Measurements from ENCODE around the gene SPATA3.

SPATA3 gene

GRCh38 chr2:230987137-230988020 is 8.5 kb upstream of the SPATA3 start:
- CTCF ChIA-PET, result interaction anchor here (0.5 to 2.2 kb wide), 20 partner anchors 9 to 334 kb away, joined by 3 to 18 read pairs (median 4); partner anchors contain the start of gene SPATA3
- POLR2A ChIA-PET, result interaction anchor here (0.6 to 1.1 kb wide), 2 partner anchors 122 to 170 kb away, joined by 3 to 4 read pairs; partner anchors contain the start of gene ITM2C
- peak; percentile 93 for DNase-seq (ENCODE audit: extremely low spot score)
- TF ChIP-seq L3MBTL2 (conservative IDR thresholded peaks at IDR 0.05) (peak; percentile 74), CTBP1 (IDR thresholded peaks at IDR 0.05; ENCODE audit: borderline replicate concordance) (no peak)

- CTCF ChIA-PET, result interaction anchor here (1.3 kb wide), 1 partner anchor 165 kb away, joined by 3 read pairs; no protein-coding TSS in a partner anchor
- DNase-seq (ENCODE audit: extremely low spot score), result no peak
- TF ChIP-seq LEF1 (IDR thresholded peaks at IDR 0.05; ENCODE audit: borderline replicate concordance) (no peak), FOXA1 (IDR thresholded peaks at IDR 0.05) (no peak), ARNT (IDR thresholded peaks at IDR 0.05) (no peak), ZNF384 (IDR thresholded peaks at IDR 0.05) (no peak), ELF4 (IDR thresholded peaks at IDR 0.05) (no peak), L3MBTL2 (conservative IDR thresholded peaks at IDR 0.05) (no peak)
- POLR2A ChIA-PET, result no interaction called here
These were observed 6.2 kb upstream of the SPATA3 start for GRCh38 chr2:230989731-230990130.

GRCh38 chr2:230990131-230990898 is 5.6 kb upstream of the SPATA3 start:
- POLR2A ChIA-PET, result no interaction called here
- TF ChIP-seq FOXK2 (IDR thresholded peaks at IDR 0.05) (no peak), HDGF (IDR thresholded peaks at IDR 0.05; ENCODE audit: borderline replicate concordance) (no peak), TARDBP (IDR thresholded peaks at IDR 0.05) (no peak), FOXM1 (IDR thresholded peaks at IDR 0.05; ENCODE audit: borderline replicate concordance) (no peak), LEF1 (IDR thresholded peaks at IDR 0.05; ENCODE audit: borderline replicate concordance) (no peak), NFRKB (IDR thresholded peaks at IDR 0.05) (no peak), ZNF384 (IDR thresholded peaks at IDR 0.05) (no peak), PKNOX1 (IDR thresholded peaks at IDR 0.05) (no peak), SUZ12 (IDR thresholded peaks at IDR 0.05) (no peak)
- no peak for DNase-seq (ENCODE audit: extremely low spot score)

GRCh38 chr2:230990899-230991150 is 5.1 kb upstream of the SPATA3 start:
- TF ChIP-seq L3MBTL2 (conservative IDR thresholded peaks at IDR 0.05) (no peak), PKNOX1 (IDR thresholded peaks at IDR 0.05) (no peak), NFRKB (IDR thresholded peaks at IDR 0.05) (no peak), FOXA1 (IDR thresholded peaks at IDR 0.05) (no peak), CTBP1 (IDR thresholded peaks at IDR 0.05; ENCODE audit: borderline replicate concordance) (no peak), TARDBP (IDR thresholded peaks at IDR 0.05) (no peak), LEF1 (IDR thresholded peaks at IDR 0.05; ENCODE audit: borderline replicate concordance) (no peak), FOXM1 (IDR thresholded peaks at IDR 0.05; ENCODE audit: borderline replicate concordance) (no peak), ELF4 (IDR thresholded peaks at IDR 0.05) (no peak), ZNF384 (IDR thresholded peaks at IDR 0.05) (no peak), SUZ12 (IDR thresholded peaks at IDR 0.05) (no peak), SP1 (IDR thresholded peaks at IDR 0.05) (no peak)
- CTCF ChIA-PET, result no interaction called here
- DNase-seq (ENCODE audit: extremely low spot score), result no peak
- POLR2A ChIA-PET, result no interaction called here

More at GRCh38 chr2:230990131-230990898, 5.6 kb upstream of the SPATA3 start:
- CTCF ChIA-PET, result interaction anchor here (1.3 kb wide), 1 partner anchor 166 kb away, joined by 3 read pairs; no protein-coding TSS in a partner anchor

GRCh38 chr2:230991598-230991997 is 4.3 kb upstream of the SPATA3 start:
- POLR2A ChIA-PET, result no interaction called here
- TF ChIP-seq FOXA1 (IDR thresholded peaks at IDR 0.05) (no peak), SP1 (IDR thresholded peaks at IDR 0.05) (no peak), CTBP1 (IDR thresholded peaks at IDR 0.05; ENCODE audit: borderline replicate concordance) (no peak), TARDBP (IDR thresholded peaks at IDR 0.05) (no peak), NFRKB (IDR thresholded peaks at IDR 0.05) (no peak), HDGF (IDR thresholded peaks at IDR 0.05; ENCODE audit: borderline replicate concordance) (no peak)
- DNase-seq (ENCODE audit: extremely low spot score), result no peak
- CTCF ChIA-PET, result no interaction called here

- ChIA-PET POLR2A (no interaction called here), CTCF (interaction anchor here (1.0 kb wide), 1 partner anchor 172 kb away, joined by 3 read pairs; no protein-coding TSS in a partner anchor)
- no peak for DNase-seq (ENCODE audit: extremely low spot score)
- TF ChIP-seq BHLHE40 (IDR thresholded peaks at IDR 0.05; ENCODE audit: borderline replicate concordance) (no peak), CTBP1 (IDR thresholded peaks at IDR 0.05; ENCODE audit: borderline replicate concordance) (no peak), PKNOX1 (IDR thresholded peaks at IDR 0.05) (no peak), ELF4 (IDR thresholded peaks at IDR 0.05) (no peak), HDGF (IDR thresholded peaks at IDR 0.05; ENCODE audit: borderline replicate concordance) (no peak), ARNT (IDR thresholded peaks at IDR 0.05) (no peak), LEF1 (IDR thresholded peaks at IDR 0.05; ENCODE audit: borderline replicate concordance) (no peak), FOXK2 (IDR thresholded peaks at IDR 0.05) (no peak), SP1 (IDR thresholded peaks at IDR 0.05) (no peak), FOXM1 (IDR thresholded peaks at IDR 0.05; ENCODE audit: borderline replicate concordance) (no peak), SUZ12 (IDR thresholded peaks at IDR 0.05) (no peak), FOXA1 (IDR thresholded peaks at IDR 0.05) (no peak), ZNF384 (IDR thresholded peaks at IDR 0.05) (no peak), L3MBTL2 (conservative IDR thresholded peaks at IDR 0.05) (no peak), NFRKB (IDR thresholded peaks at IDR 0.05) (no peak)
These were observed 740 bp downstream of the SPATA3 start for GRCh38 chr2:230996661-230997060.

All from HEK293T (cell line).